Measurements from ENCODE around the gene OSBPL6.

GRCh38 chr2:178365116-178365515, 170.8 kb downstream of the OSBPL6 start:
- TF ChIP-seq IRF1 (CRISPR knock-in tag; IDR thresholded peaks at IDR 0.05; ENCODE audit: low read depth) (no peak), SNRNP70 (IDR thresholded peaks at IDR 0.05; ENCODE audit: low read depth, low read length) (no peak), CHD4 (IDR thresholded peaks at IDR 0.05; ENCODE audit: borderline replicate concordance, low read length) (no peak)
